Measurements from ENCODE around the gene RSU1.

GRCh38 chr10:16713290-16713689 lies 103.9 kb downstream of the RSU1 start:
- TF ChIP-seq CTCF (IDR thresholded peaks at IDR 0.05; ENCODE audit: low read length) (no peak), EZH2 (IDR thresholded peaks at IDR 0.05; ENCODE audit: borderline replicate concordance, low read length) (no peak)

Data from OCI-LY1 (cell line).